HG03571 (cell line): ENCODE data around the gene APBB2.

Experiments
- ATAC-seq: cut with Tn5 transposase; IDR thresholded peaks from one replicate; pipeline ENCODE4 v1.9.1; 2021; ENCODE audit not compliant: unreplicated experiment

The APBB2 gene

DNA sequence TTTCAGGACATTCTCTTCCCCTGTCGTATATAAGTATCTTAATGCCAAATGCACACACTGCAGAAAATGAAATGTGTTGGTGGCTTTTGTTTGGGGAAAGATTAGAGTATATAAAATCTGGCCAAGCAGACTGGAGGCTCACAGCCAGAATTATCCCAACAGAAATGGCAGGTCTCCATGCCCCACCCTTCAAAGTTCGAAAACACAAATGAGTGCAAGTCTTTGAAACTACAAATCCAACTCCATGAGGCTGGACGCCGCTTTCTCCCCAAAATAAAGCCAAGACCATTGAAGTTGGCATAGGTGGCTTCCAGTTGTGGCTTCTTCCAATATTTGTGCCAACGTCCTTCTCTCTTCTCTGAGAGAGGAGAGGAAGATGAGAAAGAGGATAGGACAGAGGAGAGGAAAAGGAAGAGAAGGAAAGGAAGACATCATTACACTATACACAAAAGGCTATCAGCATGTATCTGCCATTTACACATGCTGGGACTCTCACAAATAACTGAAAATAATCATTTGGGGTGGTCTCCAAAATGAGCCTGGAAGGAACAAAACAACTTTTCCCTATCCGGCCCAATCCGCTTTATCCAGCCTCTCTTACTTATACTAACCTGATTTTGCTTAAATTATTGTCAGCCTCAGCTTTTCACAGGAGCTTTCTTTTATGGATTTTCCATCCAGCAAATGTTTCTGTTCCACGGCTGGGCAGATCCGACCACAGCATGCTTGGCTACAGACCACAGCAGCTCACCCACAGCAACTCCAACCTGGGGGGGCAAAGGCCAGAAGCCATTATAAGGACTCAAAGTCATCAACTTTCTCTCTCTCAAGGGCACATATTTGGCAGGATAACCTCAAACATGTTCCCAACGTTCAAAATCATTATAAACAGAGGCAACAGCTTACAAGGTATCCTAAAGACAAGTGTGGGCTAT is 71.7 kb downstream of the APBB2 start:
- ATAC-seq: no peak

DNA sequence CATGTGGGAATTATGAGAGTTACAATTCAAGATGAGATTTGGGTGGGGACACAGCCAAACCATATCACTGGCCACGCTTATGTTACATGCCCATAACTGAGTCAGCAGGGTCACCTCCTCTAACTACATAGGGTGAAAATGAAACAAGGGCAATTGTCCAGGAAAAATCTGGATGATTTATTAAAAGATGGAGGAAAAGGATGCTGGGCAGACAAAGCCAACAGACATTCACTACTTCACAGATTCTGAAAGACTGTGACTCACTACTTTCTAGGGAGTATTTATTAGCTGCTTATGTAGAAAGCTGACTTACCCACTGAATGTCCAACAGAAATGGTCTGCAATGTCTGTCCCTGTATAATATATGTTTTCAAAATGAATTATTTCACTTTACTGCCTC is 72.4 kb downstream of the APBB2 start:
- ATAC-seq: no peak

DNA sequence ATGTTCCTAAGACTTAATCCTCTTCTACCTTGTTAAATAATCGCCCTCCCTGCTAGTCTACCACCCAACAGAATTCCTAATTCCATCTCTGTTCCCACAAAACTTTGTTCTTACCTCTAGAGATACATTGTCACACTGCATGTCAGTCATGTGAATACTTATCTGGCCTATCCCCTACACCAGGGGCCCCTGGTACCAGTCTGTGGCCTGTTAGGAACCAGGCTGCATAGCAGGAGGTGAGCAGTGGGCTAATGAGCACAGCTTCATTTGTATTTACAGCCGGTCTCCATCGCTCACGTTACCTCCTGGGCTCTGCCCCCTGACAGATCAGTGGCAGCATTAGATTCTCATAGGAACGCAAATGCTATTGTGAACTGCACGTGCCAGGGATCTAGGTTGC is 73.9 kb downstream of the APBB2 start:
- ATAC-seq: no peak

DNA sequence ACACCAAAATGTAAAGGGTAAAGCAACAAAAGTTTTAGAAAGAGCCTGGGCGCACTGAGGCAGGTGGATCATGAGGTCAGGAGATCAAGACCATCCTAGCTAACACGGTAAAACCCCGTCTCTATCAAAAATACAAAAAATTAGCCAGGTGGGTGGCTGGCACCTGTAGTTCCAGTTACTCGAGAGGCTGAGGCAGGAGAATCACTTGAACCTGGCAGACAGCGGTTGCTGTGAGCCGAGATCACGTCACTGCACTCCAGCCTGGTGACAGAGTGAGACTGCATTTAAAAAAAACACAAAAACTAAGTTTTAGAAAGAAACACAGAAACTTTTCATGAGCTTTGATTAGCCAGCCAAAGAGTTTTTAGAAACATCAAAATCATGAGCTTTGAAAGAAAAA is 76.5 kb downstream of the APBB2 start:
- ATAC-seq: no peak

DNA sequence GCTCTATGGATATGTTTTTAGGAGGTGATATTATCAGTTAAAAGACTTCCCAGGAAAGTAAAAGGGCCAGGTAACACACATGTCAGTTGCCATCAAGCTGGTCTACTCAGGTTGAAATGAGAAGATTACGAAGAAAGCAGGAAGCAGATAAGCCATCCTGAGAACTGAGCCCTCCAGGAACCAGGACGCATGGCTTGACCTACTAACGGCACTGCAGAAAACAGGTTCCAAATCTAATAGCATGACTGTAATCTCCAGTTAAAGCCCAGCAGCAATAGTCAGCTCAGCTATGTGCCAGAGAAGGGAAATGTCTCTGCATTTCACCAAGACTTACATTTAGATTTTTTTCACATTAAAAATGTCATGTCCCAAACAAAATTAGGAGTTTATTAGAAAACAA is 77.9 kb downstream of the APBB2 start:
- ATAC-seq: no peak

DNA sequence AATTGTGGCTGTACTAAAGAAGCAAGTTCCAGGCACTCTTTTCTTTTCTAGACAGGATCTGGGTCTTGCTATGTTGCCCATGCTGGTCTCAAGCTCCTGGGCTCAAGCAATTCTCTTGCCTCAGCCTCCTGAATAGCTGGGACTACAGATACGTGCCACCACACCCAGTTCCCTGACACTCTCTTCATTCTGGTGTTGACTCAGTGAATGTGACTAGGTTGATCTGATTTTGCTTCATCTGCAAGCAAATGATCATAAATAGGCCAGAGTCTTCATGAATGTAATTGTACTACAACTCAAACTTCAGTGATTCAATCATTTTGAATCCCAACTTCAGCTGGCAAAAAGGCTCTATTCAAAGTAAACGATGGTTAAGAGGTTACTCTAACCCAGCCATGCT is 78.5 kb downstream of the APBB2 start:
- no peak for ATAC-seq

DNA sequence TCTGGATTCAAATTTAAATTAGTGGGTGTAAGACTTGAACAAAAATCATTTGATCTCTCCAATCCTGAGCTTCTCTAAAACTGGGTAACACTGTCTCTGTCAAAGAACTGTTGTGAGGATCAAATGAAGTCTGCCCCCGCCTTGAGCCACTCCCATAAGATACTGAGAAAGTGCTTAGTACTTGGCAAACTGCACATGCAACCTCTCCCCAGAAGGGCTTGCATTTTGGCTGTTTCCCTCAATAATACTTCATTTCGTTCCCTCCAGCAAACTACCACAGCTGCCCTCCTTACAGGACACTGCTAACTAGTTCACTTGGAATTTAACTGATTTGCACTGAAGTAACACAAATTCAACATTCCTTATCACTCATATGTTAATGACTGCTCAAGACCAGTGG is 79.8 kb downstream of the APBB2 start:
- ATAC-seq: no peak

DNA sequence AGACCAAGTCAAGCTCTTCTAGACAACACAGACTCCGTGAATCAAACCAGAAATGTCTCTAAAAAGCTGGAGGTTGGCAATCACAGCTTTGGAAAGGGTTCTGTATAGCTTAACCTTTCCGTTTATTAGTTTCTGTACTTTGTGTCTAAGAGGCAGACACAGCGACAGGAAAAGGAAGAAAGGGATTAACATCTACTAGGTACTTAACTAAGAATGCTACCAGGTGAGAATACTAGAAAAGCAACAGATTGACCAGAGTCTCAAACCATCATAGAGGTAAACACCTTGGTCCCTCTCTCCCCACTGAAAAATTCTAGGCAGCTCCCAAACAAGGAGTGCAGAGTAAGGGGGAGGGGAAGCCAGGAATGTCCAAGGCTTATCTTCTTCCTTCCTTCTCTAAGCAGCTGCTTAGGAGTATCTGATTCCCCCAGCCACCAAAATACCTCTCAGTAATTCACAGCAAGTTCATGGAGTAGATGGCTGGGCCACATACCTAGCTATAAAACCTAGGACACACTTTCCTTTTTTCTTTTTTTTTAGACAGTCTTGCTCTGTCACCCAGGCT is 80.8 kb downstream of the APBB2 start:
- no peak for ATAC-seq

DNA sequence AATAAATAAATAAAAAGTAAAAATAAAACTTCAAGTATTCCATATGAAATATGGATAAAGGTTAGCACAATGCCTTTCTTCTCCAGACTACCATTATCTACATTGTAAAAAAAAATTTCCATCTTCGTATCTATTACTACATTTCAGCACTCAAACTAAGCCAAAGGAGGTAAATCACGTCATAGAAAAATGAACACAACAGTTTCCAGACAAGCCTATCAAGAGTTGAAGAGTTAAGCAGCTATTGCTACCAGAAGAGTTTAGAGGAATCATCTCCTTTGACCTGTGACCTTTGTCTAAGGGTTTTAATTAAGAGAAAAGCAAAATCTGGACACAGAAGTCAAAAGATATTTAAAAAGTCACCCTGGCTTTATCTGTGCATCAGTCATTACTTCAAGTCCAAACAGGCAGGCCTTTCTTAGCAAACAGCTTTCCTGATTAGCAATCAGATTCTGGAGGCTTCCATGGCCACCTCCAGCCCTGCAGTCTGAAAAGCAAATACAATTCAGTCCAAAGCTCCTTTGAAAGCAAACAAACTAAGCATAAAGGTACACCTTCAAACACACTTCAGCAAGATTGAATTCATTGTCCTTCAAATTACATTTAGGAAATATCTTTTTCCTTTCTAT is 82.2 kb downstream of the APBB2 start:
- no peak for ATAC-seq

DNA sequence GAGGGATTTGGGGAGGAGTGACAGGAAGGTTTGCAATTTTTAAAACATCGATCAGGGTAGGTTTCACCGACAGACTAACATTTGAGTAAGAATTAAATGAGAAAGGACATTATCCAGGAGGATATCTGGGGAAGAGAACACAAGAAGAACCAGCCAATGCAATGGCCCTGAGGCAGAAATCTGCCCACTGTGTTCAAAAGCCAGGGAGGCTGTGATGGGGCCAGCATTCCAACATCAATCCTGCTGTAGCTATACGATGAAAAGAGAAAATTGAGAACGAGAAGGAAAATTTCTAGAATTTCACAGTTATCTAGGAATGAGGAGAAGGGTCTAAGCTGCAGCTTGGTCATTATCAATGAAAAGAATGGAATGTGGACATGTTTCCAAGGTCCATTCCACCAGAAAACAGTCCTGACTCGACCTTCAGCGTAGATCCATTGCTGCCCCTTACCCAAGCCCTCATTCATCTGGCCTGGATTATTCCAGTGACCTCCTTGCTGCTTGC is 84.4 kb downstream of the APBB2 start:
- no peak for ATAC-seq

DNA sequence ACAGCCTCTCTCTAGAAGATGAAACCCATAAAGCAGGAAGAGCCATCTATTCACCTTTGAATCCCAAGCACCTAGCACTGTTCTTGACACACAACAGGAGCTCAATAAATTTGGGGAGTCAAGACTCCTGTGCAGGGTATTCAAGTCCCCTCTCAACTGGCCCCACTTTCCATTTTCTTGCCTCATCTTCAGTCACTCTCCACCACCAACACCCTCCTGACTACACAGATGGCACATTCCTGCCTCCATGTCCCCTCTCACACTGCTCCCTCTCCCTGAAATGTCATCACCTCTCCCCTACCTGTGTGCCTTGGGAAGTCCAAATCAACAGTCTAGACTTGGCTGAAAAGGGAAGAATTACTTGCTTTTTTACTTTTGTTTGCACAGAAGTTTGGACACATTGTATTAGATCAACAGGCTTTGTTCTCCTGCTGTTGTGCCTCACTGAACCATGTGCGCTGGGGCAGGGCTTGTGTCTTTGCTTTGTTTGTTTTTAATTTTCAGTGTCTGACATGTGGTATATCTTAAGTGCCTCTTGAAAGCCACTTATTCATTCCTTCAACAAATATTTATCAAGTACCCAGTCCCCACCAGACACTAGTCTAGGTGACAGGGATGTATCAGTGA is 85.1 kb downstream of the APBB2 start:
- no peak for ATAC-seq

DNA sequence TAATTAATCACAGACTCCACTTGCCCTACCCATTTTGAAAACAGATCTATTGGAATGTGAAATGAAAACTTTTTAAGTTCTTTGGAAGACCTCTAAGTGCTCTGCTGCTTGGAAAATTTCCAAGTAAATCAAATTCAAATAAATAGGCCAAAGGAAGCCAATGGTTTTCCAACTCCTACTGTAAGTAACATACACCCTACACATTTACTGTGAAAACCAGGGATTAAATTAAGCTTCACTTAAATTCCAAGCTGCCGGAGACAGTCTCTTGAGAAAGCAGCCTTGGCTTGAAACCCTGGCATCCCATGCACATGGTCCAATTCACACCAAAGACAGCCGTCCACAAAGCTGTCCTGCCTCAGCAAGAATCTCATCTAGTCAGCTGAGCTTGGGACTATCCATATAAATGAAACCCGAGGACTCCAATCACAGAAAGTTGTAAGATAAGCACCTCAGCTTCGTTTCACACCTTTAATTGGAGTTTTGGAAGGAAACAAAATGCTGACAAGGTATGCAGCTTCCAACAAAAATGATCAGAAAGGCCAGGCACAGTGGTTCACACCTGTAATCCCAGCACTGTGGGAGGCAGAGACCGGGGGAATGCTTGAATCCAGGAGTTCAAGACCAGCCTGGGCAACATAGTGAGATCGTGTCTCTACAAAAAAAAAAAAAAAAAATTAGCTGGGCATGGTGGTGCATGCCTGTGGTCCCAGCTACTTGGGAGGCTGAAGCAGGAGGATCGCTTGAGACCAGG is 88.6 kb downstream of the APBB2 start:
- ATAC-seq: no peak

DNA sequence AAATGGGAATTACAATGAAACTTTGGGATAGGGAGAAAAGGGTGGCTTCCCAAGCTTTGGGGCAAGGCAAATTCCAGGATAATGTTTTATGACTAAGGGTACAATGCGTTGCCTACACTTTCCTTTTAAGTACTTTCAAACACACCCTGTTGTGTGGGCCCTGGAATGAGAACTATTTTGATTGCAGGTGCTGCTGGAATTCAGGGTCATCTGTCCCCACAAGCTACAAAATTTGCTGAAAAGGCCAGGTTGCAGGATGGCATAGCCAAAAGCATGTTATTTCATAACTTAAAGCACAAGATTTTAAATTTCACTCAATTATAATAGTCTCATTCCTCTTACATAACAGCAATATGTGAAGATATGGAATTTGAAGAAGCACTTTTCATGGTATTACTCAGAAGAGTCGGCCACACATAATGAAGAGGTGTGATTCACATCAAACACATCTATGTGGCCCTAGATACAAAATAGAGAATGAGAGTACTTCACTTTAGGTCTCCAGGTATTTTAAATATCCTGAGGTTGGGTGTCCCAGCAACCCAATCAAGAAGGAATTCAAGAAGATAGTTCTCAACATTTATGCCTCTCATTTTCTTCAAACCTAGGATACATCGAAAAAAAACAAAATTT is 89.3 kb downstream of the APBB2 start:
- no peak for ATAC-seq

DNA sequence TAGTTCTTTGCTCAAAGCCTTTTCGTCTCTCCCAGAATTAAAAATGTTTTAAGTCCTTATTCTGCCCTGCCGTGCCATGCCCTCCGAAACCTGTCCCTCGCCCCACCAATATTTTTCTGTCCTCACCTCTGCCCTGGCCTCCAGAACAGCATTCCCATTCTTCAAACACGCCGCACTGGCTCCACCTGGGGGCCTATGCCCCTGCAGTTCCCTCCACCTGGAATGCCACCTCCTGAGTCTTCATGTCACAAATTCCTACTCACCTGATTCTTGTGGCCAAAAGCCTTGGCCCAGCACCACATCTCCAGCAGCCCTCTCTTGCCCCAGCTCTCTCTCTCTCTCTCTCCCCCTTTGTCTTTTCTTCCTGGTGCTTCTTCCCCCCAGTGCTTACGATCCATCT is 91.6 kb downstream of the APBB2 start:
- ATAC-seq: no peak

DNA sequence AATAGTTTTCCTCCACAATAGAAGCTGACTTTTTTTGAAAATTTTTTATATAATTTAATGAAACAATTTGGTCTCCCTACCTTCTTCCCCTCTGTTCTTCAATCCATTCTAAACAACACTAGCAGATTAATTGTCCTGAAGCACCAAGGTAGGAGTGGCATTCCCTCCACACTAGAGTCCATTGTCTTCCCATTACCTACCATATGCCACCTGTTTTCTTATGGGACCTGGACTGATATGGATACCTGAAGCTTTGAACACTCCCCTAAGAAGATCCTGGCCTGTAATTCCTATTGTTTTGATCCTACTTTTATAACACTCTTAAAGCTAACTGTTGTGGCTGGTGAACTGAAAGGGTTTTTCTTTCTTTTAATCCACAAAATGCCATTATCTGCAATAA is 92.0 kb downstream of the APBB2 start:
- no peak for ATAC-seq

DNA sequence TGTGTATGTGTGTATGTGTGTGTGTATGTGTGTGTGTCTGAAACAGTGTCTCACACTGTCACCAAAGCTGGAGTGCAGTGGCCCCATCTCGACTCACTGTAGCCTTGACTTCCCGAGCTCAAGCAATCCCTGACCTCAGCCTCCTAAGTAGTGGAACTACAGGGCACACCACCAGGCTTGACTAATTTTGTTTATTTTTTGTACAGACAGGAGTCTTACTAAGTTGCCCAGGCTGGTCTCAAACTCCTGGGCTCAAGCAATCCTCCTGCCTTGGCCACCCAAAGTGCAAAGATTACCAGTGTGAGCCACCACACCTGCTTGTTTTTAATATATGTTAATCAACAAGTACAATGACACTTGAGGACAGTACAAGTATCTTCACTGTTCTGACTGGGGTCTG is 92.4 kb downstream of the APBB2 start:
- no peak for ATAC-seq

DNA sequence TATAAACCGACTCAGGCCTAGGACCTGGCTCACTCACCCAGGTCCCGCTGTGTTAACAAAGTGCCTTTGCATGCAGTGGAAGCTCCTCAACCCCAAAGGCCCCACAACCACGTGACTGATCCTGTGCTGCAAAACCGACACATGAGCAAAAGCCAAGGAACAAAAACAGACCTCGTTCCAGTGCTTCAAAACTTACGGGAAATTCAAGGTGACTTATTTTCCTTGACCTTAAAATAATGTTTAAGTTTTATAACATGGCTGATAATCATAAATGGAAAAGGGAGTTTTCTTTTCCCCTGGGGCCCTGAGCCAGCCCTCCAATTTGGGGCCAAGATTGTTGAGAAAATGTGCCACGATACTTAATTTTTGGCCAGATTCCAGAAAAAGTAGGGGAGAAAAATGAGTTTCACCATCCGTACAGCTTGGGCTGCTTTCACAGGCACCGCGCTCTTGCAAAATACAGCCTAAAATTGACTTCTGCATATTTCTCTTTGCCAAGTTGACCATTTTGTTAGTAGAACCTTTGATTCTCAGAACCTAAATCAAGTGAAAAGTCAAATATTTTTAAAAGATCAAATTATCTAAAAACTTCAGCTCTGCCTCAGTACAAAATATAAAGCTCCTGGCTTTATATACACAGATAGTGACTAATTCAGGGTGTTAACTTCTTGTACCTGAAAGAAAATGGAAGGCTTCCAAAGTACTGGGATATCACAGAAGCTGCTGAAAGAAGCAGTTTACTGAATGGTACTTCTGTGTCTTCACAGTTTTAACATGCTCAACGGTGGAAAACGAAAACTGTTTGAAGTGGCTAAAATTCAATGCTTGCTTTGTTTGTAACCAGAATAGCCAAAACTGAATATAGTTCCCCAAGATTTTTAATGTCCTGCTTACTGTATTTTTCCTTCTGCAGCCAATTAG is 93.8 kb downstream of the APBB2 start:
- ATAC-seq: no peak

DNA sequence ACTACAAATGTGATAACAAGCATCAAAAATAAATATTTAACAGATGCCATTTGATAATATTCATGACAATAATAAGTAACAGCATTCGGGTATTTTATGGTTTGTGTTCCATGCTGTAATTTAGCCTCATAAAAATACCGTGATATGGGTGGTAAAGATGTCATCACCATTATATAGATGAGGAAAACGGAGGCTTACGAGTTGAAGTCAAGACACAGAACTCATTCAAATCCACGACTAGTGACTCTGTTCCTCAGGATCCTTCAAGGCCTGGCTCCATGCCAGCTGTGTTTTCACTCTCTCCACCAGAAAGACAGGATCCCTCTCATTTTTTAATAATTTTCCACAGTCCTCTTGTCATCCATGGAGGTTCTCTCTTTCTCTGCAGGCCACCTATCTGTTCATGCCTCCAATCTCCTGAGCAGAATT is 94.5 kb downstream of the APBB2 start:
- no peak for ATAC-seq

DNA sequence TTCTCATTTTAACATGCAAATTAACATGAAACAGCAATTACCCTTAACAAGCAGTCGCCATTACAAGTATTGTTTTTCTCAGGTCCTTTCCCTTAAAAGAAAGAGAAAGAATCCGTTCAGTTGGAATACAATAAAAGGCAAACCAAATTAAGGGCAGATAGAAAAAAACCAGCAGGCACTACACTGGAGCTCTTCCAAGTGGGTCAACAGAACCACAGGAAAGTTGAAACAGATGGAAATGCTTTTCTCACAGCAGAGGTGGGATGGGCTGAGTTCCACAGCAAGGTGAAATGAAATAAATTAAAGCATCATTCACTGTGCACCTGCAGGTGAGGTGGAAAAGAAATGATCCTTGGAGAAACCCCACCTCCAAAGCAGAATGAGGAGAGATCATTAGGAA is 102.6 kb downstream of the APBB2 start:
- no peak for ATAC-seq
